ENCODE measurements around the gene GRAMD2B.

GRCh38 chr5:126523818-126524510, 100.8 kb downstream of the GRAMD2B start:
- no peak for TF ChIP-seq CTCF (IDR thresholded peaks at IDR 0.05)
- TF ChIP-seq EZH2 (IDR thresholded peaks at IDR 0.05), result no peak
